GM12873 (cell line): ENCODE results near the gene ATP9B.

Source experiments
- CTCF ChIP-seq: IDR thresholded peaks from 2 replicates; pipeline ENCODE4 v1.5.1; 2012; ENCODE audit warnings: low read depth, mild to moderate bottlenecking, moderate library complexity, low read length, control low read depth; ENCODE audit not compliant: insufficient read depth; ENCODE audit errors: missing control alignments

The ATP9B gene

DNA sequence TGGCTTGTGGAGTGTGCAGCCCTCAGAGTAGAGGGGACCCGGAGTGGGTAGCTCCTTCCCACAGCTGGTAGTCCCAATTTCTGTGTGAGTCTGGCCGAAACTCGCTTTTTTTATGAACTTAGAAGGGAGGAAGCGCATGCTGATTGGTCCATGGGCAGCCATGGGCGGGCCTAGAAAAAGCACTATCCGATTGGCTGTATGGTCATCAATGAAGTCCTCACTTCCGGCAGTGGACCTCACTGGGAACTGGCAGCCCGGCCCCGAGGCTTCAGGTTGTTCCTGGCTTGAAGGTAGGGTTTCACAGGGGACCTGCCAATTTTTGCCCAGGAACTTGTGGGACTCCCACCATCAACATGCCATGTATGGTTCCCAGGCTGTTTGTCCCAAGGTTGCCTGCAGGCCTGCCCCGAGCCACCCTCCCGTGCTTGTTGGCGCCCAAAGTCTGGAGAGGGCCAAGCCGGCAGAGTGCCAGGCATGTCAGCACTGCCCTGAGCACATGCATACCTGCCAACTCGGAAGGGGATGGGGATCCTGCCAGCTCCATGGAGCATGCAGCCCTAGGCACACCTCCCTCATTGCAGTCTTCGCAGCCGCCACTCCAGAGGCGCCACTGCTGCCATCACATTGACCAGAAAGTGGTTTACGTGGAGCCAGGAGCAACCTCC is 98.5 kb downstream of the ATP9B start:
- no peak for TF ChIP-seq CTCF

DNA sequence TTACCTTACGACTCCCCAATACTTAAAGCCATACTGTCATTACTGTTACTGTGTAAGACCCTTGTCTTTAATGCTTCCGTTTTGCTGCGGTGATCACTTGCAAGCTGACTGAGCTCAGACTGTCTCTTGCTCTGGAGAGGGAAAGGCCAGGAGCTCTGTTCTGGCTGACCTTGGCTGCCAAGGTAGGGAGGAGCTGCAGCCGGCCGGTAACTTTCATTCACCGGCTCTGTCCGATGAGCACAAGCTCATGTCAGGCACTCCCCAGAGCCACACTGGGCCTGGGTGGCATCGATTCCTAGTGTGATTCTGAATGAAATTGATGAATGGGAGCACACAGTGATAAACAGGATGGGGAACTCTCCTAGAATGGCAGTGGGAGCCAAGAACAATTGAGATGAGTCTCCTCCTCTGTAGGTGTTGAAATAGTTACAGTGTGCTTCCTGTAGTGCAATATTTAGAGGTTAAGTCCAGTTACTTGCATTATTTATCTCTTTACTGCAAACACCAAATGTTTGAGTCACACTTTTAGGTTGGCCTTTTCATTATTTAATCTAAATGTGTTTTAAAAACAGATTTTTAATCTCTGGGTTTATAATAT is 100.9 kb downstream of the ATP9B start:
- no peak for TF ChIP-seq CTCF

- no peak for TF ChIP-seq CTCF
Observed at GRCh38 chr18:79173742-79174141, 104.5 kb downstream of the ATP9B start.

DNA sequence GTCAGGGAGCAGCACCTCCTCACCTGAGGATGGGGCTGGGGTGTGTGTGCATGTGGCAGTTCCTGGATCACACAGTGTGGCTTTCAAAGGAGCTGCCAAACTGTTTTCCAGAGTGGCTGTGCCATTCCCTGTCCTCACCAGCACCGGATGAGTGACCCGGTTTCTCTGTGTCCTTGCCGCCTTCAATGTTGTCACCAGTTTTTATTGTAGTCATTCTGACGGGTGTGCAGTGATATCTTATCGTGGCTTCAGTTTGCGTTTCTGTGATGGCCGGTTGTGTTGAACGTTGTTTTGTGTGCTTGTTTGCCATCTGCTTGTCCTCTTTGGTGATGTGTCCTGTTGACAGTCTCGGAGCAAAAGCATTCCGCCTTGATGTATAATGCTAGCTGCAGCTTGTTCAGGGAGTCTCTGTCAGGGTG is 108.9 kb downstream of the ATP9B start:
- no peak for TF ChIP-seq CTCF

GRCh38 chr18:79182047-79182713 is 113.0 kb downstream of the ATP9B start:
- TF ChIP-seq CTCF: no peak

- no peak for TF ChIP-seq CTCF
Observed at GRCh38 chr18:79185648-79186047, 116.5 kb downstream of the ATP9B start.

- no peak for TF ChIP-seq CTCF
Observed at GRCh38 chr18:79186649-79187048, 117.5 kb downstream of the ATP9B start.
